ENCODE results near the gene EIF6. TPM values are rescaled to one million over a fixed set of nuclear protein-coding genes. Genes with fewer than 3 reads are reported as not detected.

Gene EIF6
- total and polyA plus RNA-seq, 2 experiments from 2014 or later, result 149 to 215 TPM

DNA sequence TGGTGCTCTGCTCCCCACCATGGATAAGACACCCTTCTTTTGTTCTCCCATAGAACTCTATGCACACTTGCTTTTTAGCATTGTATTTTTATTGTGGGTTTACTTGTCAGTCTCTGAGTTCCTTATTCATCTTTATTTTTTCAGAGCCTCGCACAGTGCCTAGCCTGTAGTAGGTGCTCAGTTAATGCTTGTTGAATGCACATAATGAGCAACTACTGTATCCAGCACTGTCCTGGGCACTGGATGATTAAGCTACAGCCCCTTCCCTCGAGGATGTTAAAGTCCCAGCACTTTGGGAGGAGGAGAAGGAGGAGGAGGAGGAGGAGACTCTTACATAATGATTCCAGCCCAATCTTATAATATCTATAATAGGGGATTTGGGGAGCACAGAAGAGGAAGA lies 41.3 kb downstream of the EIF6 start:
- no peaks in the 10 kb centered on the region for H4K20me1 ChIP-seq (replicated peaks; ENCODE audit: insufficient read depth)
- H3K36me3 ChIP-seq (ENCODE audit: insufficient read depth), result no peaks in the 10 kb centered on the region
- Mint-ChIP-seq H3K9me3 (no peaks in the 10 kb centered on the region), H3K27ac (no peak overlapping the region), H3K36me3 (ENCODE audit: low read depth) (no peaks in the 10 kb centered on the region), H3K4me1 (peaks cover 17% of the 10 kb centered on the region), H3K4me3 (no peak overlapping the region), H3K27me3 (ENCODE audit: insufficient read depth, low read depth, poor library complexity) (peaks cover 3% of the 10 kb centered on the region)
- no peak for ATAC-seq
- H3K4me2 ChIP-seq, result no peak overlapping the region
- no peaks in the 10 kb centered on the region for H3K27me3 ChIP-seq (ENCODE audit: insufficient read depth)
- H3F3A ChIP-seq (replicated peaks; ENCODE audit: low read depth), result no peaks in the 10 kb centered on the region
- no peak overlapping the region for H2AFZ ChIP-seq
- TF ChIP-seq, protein P1, sequence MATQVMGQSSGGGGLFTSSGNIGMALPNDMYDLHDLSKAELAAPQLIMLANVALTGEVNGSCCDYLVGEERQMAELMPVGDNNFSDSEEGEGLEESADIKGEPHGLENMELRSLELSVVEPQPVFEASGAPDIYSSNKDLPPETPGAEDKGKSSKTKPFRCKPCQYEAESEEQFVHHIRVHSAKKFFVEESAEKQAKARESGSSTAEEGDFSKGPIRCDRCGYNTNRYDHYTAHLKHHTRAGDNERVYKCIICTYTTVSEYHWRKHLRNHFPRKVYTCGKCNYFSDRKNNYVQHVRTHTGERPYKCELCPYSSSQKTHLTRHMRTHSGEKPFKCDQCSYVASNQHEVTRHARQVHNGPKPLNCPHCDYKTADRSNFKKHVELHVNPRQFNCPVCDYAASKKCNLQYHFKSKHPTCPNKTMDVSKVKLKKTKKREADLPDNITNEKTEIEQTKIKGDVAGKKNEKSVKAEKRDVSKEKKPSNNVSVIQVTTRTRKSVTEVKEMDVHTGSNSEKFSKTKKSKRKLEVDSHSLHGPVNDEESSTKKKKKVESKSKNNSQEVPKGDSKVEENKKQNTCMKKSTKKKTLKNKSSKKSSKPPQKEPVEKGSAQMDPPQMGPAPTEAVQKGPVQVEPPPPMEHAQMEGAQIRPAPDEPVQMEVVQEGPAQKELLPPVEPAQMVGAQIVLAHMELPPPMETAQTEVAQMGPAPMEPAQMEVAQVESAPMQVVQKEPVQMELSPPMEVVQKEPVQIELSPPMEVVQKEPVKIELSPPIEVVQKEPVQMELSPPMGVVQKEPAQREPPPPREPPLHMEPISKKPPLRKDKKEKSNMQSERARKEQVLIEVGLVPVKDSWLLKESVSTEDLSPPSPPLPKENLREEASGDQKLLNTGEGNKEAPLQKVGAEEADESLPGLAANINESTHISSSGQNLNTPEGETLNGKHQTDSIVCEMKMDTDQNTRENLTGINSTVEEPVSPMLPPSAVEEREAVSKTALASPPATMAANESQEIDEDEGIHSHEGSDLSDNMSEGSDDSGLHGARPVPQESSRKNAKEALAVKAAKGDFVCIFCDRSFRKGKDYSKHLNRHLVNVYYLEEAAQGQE (IDR thresholded peaks at IDR 0.05; ENCODE audit: unreplicated experiment), result no peak
- TF ChIP-seq ZNF331 (CRISPR knock-in tag; IDR thresholded peaks at IDR 0.05; ENCODE audit: low read depth) (no peak), ZNF114 (CRISPR knock-in tag; IDR thresholded peaks at IDR 0.05) (no peak), JUNB (IDR thresholded peaks at IDR 0.05; ENCODE audit: unreplicated experiment) (no peak), NANOG (IDR thresholded peaks at IDR 0.05; ENCODE audit: borderline replicate concordance) (no peak), STAT1 (IDR thresholded peaks at IDR 0.05; ENCODE audit: unreplicated experiment) (no peak), CREB1 (CRISPR knock-in tag; IDR thresholded peaks at IDR 0.05; ENCODE audit: low read depth) (no peak), POLR2AphosphoS5 (IDR thresholded peaks at IDR 0.05; ENCODE audit: low read depth) (no peak), EZH2 (IDR thresholded peaks at IDR 0.05; ENCODE audit: low read depth, unreplicated experiment) (no peak), EZH2phosphoT487 (IDR thresholded peaks at IDR 0.05; ENCODE audit: unreplicated experiment) (no peak)
- TF ChIP-seq, protein P2, sequence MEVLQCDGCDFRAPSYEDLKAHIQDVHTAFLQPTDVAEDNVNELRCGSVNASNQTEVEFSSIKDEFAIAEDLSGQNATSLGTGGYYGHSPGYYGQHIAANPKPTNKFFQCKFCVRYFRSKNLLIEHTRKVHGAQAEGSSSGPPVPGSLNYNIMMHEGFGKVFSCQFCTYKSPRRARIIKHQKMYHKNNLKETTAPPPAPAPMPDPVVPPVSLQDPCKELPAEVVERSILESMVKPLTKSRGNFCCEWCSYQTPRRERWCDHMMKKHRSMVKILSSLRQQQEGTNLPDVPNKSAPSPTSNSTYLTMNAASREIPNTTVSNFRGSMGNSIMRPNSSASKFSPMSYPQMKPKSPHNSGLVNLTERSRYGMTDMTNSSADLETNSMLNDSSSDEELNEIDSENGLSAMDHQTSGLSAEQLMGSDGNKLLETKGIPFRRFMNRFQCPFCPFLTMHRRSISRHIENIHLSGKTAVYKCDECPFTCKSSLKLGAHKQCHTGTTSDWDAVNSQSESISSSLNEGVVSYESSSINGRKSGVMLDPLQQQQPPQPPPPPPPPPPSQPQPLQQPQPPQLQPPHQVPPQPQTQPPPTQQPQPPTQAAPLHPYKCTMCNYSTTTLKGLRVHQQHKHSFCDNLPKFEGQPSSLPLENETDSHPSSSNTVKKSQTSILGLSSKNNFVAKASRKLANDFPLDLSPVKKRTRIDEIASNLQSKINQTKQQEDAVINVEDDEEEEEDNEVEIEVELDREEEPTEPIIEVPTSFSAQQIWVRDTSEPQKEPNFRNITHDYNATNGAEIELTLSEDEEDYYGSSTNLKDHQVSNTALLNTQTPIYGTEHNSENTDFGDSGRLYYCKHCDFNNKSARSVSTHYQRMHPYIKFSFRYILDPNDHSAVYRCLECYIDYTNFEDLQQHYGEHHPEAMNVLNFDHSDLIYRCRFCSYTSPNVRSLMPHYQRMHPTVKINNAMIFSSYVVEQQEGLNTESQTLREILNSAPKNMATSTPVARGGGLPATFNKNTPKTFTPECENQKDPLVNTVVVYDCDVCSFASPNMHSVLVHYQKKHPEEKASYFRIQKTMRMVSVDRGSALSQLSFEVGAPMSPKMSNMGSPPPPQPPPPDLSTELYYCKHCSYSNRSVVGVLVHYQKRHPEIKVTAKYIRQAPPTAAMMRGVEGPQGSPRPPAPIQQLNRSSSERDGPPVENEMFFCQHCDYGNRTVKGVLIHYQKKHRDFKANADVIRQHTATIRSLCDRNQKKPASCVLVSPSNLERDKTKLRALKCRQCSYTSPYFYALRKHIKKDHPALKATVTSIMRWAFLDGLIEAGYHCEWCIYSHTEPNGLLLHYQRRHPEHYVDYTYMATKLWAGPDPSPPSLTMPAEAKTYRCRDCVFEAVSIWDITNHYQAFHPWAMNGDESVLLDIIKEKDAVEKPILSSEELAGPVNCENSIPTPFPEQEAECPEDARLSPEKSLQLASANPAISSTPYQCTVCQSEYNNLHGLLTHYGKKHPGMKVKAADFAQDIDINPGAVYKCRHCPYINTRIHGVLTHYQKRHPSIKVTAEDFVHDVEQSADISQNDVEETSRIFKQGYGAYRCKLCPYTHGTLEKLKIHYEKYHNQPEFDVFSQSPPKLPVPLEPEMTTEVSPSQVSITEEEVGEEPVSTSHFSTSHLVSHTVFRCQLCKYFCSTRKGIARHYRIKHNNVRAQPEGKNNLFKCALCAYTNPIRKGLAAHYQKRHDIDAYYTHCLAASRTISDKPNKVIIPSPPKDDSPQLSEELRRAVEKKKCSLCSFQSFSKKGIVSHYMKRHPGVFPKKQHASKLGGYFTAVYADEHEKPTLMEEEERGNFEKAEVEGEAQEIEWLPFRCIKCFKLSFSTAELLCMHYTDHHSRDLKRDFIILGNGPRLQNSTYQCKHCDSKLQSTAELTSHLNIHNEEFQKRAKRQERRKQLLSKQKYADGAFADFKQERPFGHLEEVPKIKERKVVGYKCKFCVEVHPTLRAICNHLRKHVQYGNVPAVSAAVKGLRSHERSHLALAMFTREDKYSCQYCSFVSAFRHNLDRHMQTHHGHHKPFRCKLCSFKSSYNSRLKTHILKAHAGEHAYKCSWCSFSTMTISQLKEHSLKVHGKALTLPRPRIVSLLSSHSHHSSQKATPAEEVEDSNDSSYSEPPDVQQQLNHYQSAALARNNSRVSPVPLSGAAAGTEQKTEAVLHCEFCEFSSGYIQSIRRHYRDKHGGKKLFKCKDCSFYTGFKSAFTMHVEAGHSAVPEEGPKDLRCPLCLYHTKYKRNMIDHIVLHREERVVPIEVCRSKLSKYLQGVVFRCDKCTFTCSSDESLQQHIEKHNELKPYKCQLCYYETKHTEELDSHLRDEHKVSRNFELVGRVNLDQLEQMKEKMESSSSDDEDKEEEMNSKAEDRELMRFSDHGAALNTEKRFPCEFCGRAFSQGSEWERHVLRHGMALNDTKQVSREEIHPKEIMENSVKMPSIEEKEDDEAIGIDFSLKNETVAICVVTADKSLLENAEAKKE (CRISPR knock-in tag; IDR thresholded peaks at IDR 0.05), result no peak
- TF ChIP-seq, protein P3, sequence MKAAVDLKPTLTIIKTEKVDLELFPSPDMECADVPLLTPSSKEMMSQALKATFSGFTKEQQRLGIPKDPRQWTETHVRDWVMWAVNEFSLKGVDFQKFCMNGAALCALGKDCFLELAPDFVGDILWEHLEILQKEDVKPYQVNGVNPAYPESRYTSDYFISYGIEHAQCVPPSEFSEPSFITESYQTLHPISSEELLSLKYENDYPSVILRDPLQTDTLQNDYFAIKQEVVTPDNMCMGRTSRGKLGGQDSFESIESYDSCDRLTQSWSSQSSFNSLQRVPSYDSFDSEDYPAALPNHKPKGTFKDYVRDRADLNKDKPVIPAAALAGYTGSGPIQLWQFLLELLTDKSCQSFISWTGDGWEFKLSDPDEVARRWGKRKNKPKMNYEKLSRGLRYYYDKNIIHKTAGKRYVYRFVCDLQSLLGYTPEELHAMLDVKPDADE (IDR thresholded peaks at IDR 0.05), result no peak
- TF ChIP-seq, protein P4, sequence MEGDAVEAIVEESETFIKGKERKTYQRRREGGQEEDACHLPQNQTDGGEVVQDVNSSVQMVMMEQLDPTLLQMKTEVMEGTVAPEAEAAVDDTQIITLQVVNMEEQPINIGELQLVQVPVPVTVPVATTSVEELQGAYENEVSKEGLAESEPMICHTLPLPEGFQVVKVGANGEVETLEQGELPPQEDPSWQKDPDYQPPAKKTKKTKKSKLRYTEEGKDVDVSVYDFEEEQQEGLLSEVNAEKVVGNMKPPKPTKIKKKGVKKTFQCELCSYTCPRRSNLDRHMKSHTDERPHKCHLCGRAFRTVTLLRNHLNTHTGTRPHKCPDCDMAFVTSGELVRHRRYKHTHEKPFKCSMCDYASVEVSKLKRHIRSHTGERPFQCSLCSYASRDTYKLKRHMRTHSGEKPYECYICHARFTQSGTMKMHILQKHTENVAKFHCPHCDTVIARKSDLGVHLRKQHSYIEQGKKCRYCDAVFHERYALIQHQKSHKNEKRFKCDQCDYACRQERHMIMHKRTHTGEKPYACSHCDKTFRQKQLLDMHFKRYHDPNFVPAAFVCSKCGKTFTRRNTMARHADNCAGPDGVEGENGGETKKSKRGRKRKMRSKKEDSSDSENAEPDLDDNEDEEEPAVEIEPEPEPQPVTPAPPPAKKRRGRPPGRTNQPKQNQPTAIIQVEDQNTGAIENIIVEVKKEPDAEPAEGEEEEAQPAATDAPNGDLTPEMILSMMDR (conservative IDR thresholded peaks at IDR 0.05; ENCODE audit: low read depth in 2 of 2), result no peak
- no peaks in the 10 kb centered on the region for H3K79me2 ChIP-seq (replicated peaks; ENCODE audit: insufficient read depth)
- H3K9me2 ChIP-seq (ENCODE audit: insufficient read depth), result no peaks in the 10 kb centered on the region
- H3K4me1 ChIP-seq (ENCODE audit: insufficient read depth), result peaks cover 8% of the 10 kb centered on the region
- H3K27ac ChIP-seq (ENCODE audit: low read depth), result no peak overlapping the region
- no peak for DNase-seq (ENCODE audit: low spot score)
- H3K4me3 ChIP-seq, result no peak overlapping the region
